ENCODE data around the gene DEFB128. TPM values are rescaled to one million over a fixed set of nuclear protein-coding genes. Genes with fewer than 3 reads are reported as not detected.
A peak's percentile ranks its signal among the peaks of the same experiment; 100 is the strongest.

The DEFB128 gene
- total RNA-seq, result not detected

DNA sequence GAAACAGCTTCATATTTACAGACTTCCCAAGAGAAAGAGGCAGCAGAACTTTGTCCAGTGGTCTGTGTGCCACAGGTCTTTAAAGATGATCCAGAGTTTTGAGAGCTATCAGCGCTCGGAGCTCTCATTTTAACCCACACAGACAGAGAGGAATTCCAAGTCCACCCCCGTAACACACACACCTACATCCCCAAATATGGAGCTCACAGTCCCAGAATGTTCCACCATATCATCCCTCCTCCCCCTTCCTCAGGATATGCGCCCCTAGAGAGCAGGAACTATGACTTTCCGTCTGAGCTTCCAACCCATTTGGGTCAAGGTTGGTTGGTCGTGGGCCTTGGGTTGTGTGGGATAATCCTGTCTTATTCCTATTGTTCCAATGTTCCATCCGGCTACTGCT is at the start of gene DEFB128:
Gene DEFB128, minus strand, starts transcription at position 101 of the 400 bp plus-strand sequence. Its CDS starts 88 bp downstream, at position 13.
- H3K9me3 ChIP-seq, result no peaks in the 10 kb centered on the region
- TF ChIP-seq, protein P1, sequence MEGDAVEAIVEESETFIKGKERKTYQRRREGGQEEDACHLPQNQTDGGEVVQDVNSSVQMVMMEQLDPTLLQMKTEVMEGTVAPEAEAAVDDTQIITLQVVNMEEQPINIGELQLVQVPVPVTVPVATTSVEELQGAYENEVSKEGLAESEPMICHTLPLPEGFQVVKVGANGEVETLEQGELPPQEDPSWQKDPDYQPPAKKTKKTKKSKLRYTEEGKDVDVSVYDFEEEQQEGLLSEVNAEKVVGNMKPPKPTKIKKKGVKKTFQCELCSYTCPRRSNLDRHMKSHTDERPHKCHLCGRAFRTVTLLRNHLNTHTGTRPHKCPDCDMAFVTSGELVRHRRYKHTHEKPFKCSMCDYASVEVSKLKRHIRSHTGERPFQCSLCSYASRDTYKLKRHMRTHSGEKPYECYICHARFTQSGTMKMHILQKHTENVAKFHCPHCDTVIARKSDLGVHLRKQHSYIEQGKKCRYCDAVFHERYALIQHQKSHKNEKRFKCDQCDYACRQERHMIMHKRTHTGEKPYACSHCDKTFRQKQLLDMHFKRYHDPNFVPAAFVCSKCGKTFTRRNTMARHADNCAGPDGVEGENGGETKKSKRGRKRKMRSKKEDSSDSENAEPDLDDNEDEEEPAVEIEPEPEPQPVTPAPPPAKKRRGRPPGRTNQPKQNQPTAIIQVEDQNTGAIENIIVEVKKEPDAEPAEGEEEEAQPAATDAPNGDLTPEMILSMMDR (IDR thresholded peaks at IDR 0.05), result no peak

GRCh38 chr20:237929-238328 is 48.4 kb upstream of the DEFB128 start:
- TF ChIP-seq, protein P1 (IDR thresholded peaks at IDR 0.05), result no peak
- ATAC-seq (ENCODE audit: insufficient number of reproducible peaks, low FRiP score, low read depth), result no peak
- peak overlapping the region; percentile 35 for H3K4me3 ChIP-seq

More for the DNA sequence above, at the start of gene DEFB128:
- H3K36me3 ChIP-seq, result no peaks in the 10 kb centered on the region
- no peak within 1 kb of the TSS for H3K27ac ChIP-seq
- no peaks in the 10 kb centered on the region for H3K4me1 ChIP-seq (ENCODE audit: control insufficient read depth in 1 of 2, low read depth in 2 of 2)
- H3K27me3 ChIP-seq (replicated peaks; ENCODE audit: insufficient read depth), result no peaks in the 10 kb centered on the region
- no peak for ATAC-seq (ENCODE audit: insufficient number of reproducible peaks, low FRiP score, low read depth)
- DNase-seq (ENCODE audit: low spot score), result no peak
- H3K4me3 ChIP-seq, result no peak within 1 kb of the TSS

GRCh38 chr20:237489-237888 is 48.0 kb upstream of the DEFB128 start:
- H3K27me3 ChIP-seq (replicated peaks; ENCODE audit: insufficient read depth), result no peaks in the 10 kb centered on the region
- H3K4me3 ChIP-seq, result peak overlapping the region; percentile 35
- no peaks in the 10 kb centered on the region for H3K36me3 ChIP-seq
- no peak for ATAC-seq (ENCODE audit: insufficient number of reproducible peaks, low FRiP score, low read depth)
- no peak overlapping the region for H3K27ac ChIP-seq
- no peaks in the 10 kb centered on the region for H3K9me3 ChIP-seq
- DNase-seq (ENCODE audit: low spot score), result no peak
- TF ChIP-seq, protein P1 (IDR thresholded peaks at IDR 0.05), result no peak
- H3K4me1 ChIP-seq (ENCODE audit: control insufficient read depth in 1 of 2, low read depth in 2 of 2), result no peaks in the 10 kb centered on the region

More at GRCh38 chr20:237929-238328, 48.4 kb upstream of the DEFB128 start:
- Histone ChIP-seq H3K9me3 (no peaks in the 10 kb centered on the region), H3K27ac (no peak overlapping the region), H3K4me1 (ENCODE audit: control insufficient read depth in 1 of 2, low read depth in 2 of 2) (no peaks in the 10 kb centered on the region), H3K27me3 (replicated peaks; ENCODE audit: insufficient read depth) (no peaks in the 10 kb centered on the region), H3K36me3 (no peaks in the 10 kb centered on the region)
- no peak for DNase-seq (ENCODE audit: low spot score)

DNA sequence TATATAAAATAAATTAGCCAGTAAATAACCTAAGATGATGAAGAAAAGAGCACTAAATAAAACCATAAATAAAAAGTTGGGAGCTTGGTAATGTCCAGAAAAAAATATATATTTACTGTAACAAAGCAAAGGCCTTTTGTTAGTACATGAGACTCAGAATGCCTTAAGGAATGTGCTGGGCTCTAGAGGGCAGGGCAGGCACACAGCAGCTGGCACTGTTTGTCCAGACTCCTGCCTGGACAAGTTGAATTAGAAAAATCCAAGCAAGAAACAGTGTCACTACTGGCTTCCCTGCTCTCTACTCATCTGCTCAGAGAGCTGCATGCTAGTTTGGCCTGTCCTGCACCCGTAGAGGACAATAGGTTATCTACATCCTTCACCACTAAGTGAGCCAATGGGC is 46.4 kb upstream of the DEFB128 start:
- DNase-seq (ENCODE audit: low spot score) (no peak), ATAC-seq (ENCODE audit: insufficient number of reproducible peaks, low FRiP score, low read depth) (no peak)
- TF ChIP-seq, protein P1 (IDR thresholded peaks at IDR 0.05), result no peak
- H3K9me3 ChIP-seq, result no peaks in the 10 kb centered on the region
- no peak overlapping the region for H3K27ac ChIP-seq
- no peaks in the 10 kb centered on the region for H3K36me3 ChIP-seq
- H3K4me1 ChIP-seq (ENCODE audit: control insufficient read depth in 1 of 2, low read depth in 2 of 2), result no peaks in the 10 kb centered on the region
- H3K27me3 ChIP-seq (replicated peaks; ENCODE audit: insufficient read depth), result no peaks in the 10 kb centered on the region
- H3K4me3 ChIP-seq, result no peak overlapping the region

GRCh38 chr20:227439-228105 is 38.1 kb upstream of the DEFB128 start:
- DNase-seq (ENCODE audit: low spot score), result no peak

More at GRCh38 chr20:227439-228105, 38.1 kb upstream of the DEFB128 start:
- Histone ChIP-seq H3K36me3 (no peaks in the 10 kb centered on the region), H3K4me3 (no peak overlapping the region), H3K4me1 (ENCODE audit: control insufficient read depth in 1 of 2, low read depth in 2 of 2) (no peaks in the 10 kb centered on the region), H3K27ac (no peak overlapping the region), H3K27me3 (replicated peaks; ENCODE audit: insufficient read depth) (no peaks in the 10 kb centered on the region), H3K9me3 (no peaks in the 10 kb centered on the region)
- no peak for ATAC-seq (ENCODE audit: insufficient number of reproducible peaks, low FRiP score, low read depth)
- TF ChIP-seq, protein P1 (IDR thresholded peaks at IDR 0.05), result no peak
